NT2/D1 (cell line): ENCODE measurements around the gene HINFP.
"Not testable (repeated sequence)": the region's sequence is repeated elsewhere in the genome, so short reads cannot be mapped to it uniquely, and the experiment has no call there.

ENCODE experiments used
- DNase-seq: peaks from one replicate; pipeline ENCODE4 v3.0.0-alpha.2; 2011; ENCODE audit warnings: low read depth, low spot score
- H3K27me3 ChIP-seq: 2 replicates; pipeline ENCODE4 v1.6.0; 2011; ENCODE audit warnings: mild to moderate bottlenecking; ENCODE audit not compliant: insufficient read length, insufficient read depth
- H3K36me3 ChIP-seq: 2 replicates; pipeline ENCODE4 v1.6.1; 2011; ENCODE audit warnings: mild to moderate bottlenecking, low read length, mixed read lengths; ENCODE audit not compliant: insufficient read depth, insufficient read length
- H3K4me1 ChIP-seq: 2 replicates; pipeline ENCODE4 v1.5.1; 2011; ENCODE audit not compliant: insufficient read depth, insufficient read length
- H3K4me3 ChIP-seq: 2 replicates; pipeline ENCODE4 v1.5.1; 2011; ENCODE audit warnings: low read depth; ENCODE audit not compliant: insufficient read length
- H3K9ac ChIP-seq: 2 replicates; pipeline ENCODE4 v1.6.0; 2011; ENCODE audit warnings: low read depth; ENCODE audit not compliant: insufficient read length
- H3K9me3 ChIP-seq: 2 replicates; pipeline ENCODE4 v1.5.1; 2011; ENCODE audit warnings: mild to moderate bottlenecking, low read length; ENCODE audit not compliant: insufficient read depth
- SUZ12 ChIP-seq: IDR thresholded peaks from 2 replicates; pipeline ENCODE4 v1.6.1; 2011; ENCODE audit not compliant: insufficient read length, insufficient read depth; ENCODE audit errors: extremely low read depth
- YY1 ChIP-seq: IDR thresholded peaks from 2 replicates; pipeline ENCODE4 v1.6.1; 2011; ENCODE audit not compliant: insufficient read length, insufficient read depth
- ZNF274 ChIP-seq: IDR thresholded peaks from 2 replicates; pipeline ENCODE4 v1.6.1; 2011; ENCODE audit warnings: mild to moderate bottlenecking, low read depth, low read length

Gene HINFP

DNA sequence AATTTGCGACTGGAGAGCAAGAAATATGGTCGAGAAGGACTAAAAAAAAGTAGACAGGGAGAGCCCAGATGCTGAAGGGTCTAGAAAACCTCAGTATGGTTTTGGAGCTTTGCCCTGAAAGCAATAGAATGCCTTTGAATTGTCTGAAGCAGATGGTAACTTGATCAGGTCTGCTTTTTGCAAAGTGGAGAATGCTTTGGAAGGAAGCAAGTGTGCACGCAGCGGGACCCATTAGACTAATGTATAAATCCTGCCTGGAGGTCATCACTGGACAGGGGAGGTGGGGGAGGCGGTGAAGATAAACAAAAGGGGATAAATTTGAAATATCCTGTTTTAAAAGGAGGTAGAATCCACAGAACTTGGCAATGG, 757 bp upstream of the HINFP start:
- Histone ChIP-seq H3K36me3 (peaks cover 24% of the 10 kb centered on the region), H3K27me3 (no peaks in the 10 kb centered on the region), H3K4me1 (no peaks in the 10 kb centered on the region), H3K4me3 (peak overlapping the region; percentile 32), H3K9ac (peak overlapping the region; percentile 69), H3K9me3 (no peaks in the 10 kb centered on the region)
- no peak for TF ChIP-seq SUZ12
- TF ChIP-seq YY1: no peak
- TF ChIP-seq ZNF274: no peak
- no peak for DNase-seq

DNA sequence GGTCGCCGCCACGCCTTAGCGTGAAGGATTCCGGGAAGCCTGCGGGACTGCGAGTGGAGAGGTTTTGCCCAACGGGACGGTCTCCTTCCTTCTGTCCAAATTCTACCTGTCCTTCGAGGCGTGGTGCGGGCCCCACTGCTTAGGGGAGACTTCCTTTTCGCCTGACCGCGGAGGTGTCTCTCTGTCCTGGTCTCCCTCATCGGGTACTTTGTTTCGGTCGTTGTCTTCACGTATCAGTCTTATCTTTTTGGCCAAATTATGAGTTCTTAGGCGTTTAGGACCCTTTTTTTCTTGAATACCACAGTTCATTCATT, 388 bp downstream of the HINFP start:
- Histone ChIP-seq H3K9me3 (no peaks in the 10 kb centered on the region), H3K4me3 (peak overlapping the region; percentile 95), H3K9ac (peak overlapping the region; percentile 97), H3K36me3 (peaks cover 23% of the 10 kb centered on the region), H3K27me3 (no peaks in the 10 kb centered on the region), H3K4me1 (no peaks in the 10 kb centered on the region)
- DNase-seq: no peak
- no peak for TF ChIP-seq ZNF274
- TF ChIP-seq SUZ12: no peak
- no peak for TF ChIP-seq YY1

GRCh38 chr11:119125821-119126220, 4.4 kb downstream of the HINFP start:
- H3K4me1 ChIP-seq: no peaks in the 10 kb centered on the region
- H3K36me3 ChIP-seq: peaks cover 45% of the 10 kb centered on the region
- H3K9ac ChIP-seq: no peak overlapping the region
- DNase-seq: no peak
- no peaks in the 10 kb centered on the region for H3K27me3 ChIP-seq
- H3K4me3 ChIP-seq: no peak overlapping the region
- TF ChIP-seq YY1: no peak
- no peak for TF ChIP-seq SUZ12
- TF ChIP-seq ZNF274: no peak
- no peaks in the 10 kb centered on the region for H3K9me3 ChIP-seq

DNA sequence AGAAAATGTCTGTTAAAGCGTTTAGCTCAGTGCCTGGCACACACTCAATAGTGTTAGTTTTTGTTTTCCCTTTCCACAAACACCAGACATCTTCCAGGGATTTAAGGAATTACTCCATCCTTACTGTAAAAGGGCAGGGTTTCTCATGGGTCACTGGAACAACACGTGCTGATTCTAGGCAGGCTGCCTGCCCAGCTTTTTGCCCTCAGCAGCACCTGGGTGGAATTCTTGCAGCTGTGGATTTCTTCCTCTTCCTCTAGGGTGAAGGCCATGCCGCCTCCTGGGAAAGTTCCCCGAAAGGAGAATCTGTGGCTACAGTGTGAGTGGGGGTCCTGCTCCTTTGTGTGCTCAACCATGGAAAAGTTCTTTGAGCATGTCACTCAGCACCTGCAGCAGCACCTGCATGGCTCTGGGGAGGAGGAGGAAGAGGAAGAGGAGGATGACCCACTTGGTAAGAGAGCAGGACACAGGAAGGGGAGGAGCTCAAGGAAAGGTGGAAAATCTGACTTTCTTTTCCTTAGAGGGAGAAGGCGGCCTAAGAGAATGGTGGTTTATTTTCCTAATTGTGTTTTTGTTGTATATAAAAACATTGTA, 5.4 kb downstream of the HINFP start:
- no peaks in the 10 kb centered on the region for H3K9me3 ChIP-seq
- H3K4me1 ChIP-seq: no peaks in the 10 kb centered on the region
- no peaks in the 10 kb centered on the region for H3K27me3 ChIP-seq
- H3K36me3 ChIP-seq: peaks cover 55% of the 10 kb centered on the region
- TF ChIP-seq ZNF274 (no peak), YY1 (no peak), SUZ12 (no peak)
- no peak overlapping the region for H3K4me3 ChIP-seq
- DNase-seq: no peak
- H3K9ac ChIP-seq: no peak overlapping the region

DNA sequence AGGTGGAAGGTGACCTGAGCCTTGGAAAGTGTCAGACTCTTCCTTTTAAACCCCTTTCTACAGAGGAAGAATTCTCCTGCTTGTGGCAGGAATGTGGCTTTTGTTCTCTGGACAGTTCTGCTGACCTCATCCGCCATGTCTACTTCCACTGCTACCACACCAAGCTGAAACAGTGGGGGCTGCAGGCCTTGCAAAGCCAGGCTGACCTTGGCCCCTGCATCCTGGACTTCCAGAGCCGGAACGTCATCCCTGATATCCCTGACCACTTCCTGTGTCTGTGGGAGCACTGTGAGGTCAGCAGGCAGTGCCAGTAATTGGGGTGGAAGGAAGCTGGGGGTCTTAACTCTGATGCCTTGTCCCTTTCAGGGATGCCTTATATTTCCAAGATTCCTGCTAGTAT, 9.3 kb downstream of the HINFP start:
- H3K36me3 ChIP-seq: peaks cover 67% of the 10 kb centered on the region
- no peaks in the 10 kb centered on the region for H3K9me3 ChIP-seq
- no peak for DNase-seq
- TF ChIP-seq YY1: no peak
- TF ChIP-seq ZNF274: no peak
- TF ChIP-seq SUZ12: no peak
- H3K4me3 ChIP-seq: no peak overlapping the region
- no peaks in the 10 kb centered on the region for H3K27me3 ChIP-seq
- H3K4me1 ChIP-seq: no peaks in the 10 kb centered on the region
- no peak overlapping the region for H3K9ac ChIP-seq

GRCh38 chr11:119134389-119134978, 13.1 kb downstream of the HINFP start:
- Histone ChIP-seq H3K4me1 (no peaks in the 10 kb centered on the region), H3K9me3 (no peaks in the 10 kb centered on the region), H3K27me3 (no peaks in the 10 kb centered on the region), H3K9ac (no peak overlapping the region), H3K4me3 (no peak overlapping the region), H3K36me3 (peaks cover 52% of the 10 kb centered on the region)
- no peak for DNase-seq
- TF ChIP-seq SUZ12 (no peak), ZNF274 (no peak), YY1 (no peak)

- not testable (repeated sequence) for H3K27me3 ChIP-seq, H3K4me1 ChIP-seq, H3K9me3 ChIP-seq, H3K4me3 ChIP-seq, H3K9ac ChIP-seq, DNase-seq
- peaks cover 10% of the 10 kb centered on the region for H3K36me3 ChIP-seq
Observed at GRCh38 chr11:119139276-119139675, 17.9 kb downstream of the HINFP start.
